ENCODE results near the gene RPS6KA1.

RPS6KA1 gene

GRCh38 chr1:26533951-26534509 lies 4.5 kb downstream of the RPS6KA1 start:
- no peak for DNase-seq

- no peak for DNase-seq
These were observed 5.6 kb downstream of the RPS6KA1 start for GRCh38 chr1:26535201-26535600.

- no peak for DNase-seq
These were observed 6.5 kb downstream of the RPS6KA1 start for GRCh38 chr1:26536081-26536480.

- DNase-seq = no peak
These were observed 7.0 kb downstream of the RPS6KA1 start for GRCh38 chr1:26536521-26536920.

GRCh38 chr1:26537951-26538352 lies 8.4 kb downstream of the RPS6KA1 start:
- peak; percentile 82 for DNase-seq

GRCh38 chr1:26538480-26539412 lies 9.2 kb downstream of the RPS6KA1 start:
- DNase-seq = peak; percentile 62

- no peak for DNase-seq
These were observed 10.2 kb downstream of the RPS6KA1 start for GRCh38 chr1:26539722-26540121.

- DNase-seq = no peak
These were observed 10.8 kb downstream of the RPS6KA1 start for GRCh38 chr1:26540351-26540750.

- DNase-seq = no peak
These were observed 11.9 kb downstream of the RPS6KA1 start for GRCh38 chr1:26541431-26541815.

- peak; percentile 100 for DNase-seq
These were observed 12.5 kb downstream of the RPS6KA1 start for GRCh38 chr1:26541816-26542711.

GRCh38 chr1:26542771-26543451 lies 13.3 kb downstream of the RPS6KA1 start:
- peak; percentile 55 for DNase-seq

- DNase-seq = no peak
These were observed 13.9 kb downstream of the RPS6KA1 start for GRCh38 chr1:26543462-26543861.

- no peak for DNase-seq
These were observed 14.6 kb downstream of the RPS6KA1 start for GRCh38 chr1:26544126-26544525.

- no peak for DNase-seq
These were observed 16.4 kb downstream of the RPS6KA1 start for GRCh38 chr1:26545969-26546323.

- no peak for DNase-seq
These were observed 16.8 kb downstream of the RPS6KA1 start for GRCh38 chr1:26546375-26546774.

- no peak for DNase-seq
These were observed 17.3 kb downstream of the RPS6KA1 start for GRCh38 chr1:26546819-26547218.

- no peak for DNase-seq
These were observed 19.3 kb downstream of the RPS6KA1 start for GRCh38 chr1:26548841-26549240.

- DNase-seq = no peak
These were observed 21.4 kb downstream of the RPS6KA1 start for GRCh38 chr1:26550946-26551345.

GRCh38 chr1:26552720-26553119 lies 23.2 kb downstream of the RPS6KA1 start:
- DNase-seq = no peak

- DNase-seq = peak; percentile 89
These were observed 24.6 kb downstream of the RPS6KA1 start for GRCh38 chr1:26553942-26554682.

- no peak for DNase-seq
These were observed 25.2 kb downstream of the RPS6KA1 start for GRCh38 chr1:26554781-26555180.

- no peak for DNase-seq
These were observed 26.0 kb downstream of the RPS6KA1 start for GRCh38 chr1:26555550-26555981.

Measured in inflammatory macrophage treated with lipopolysaccharide for 4 hours (primary cell).